ENCODE data around the gene INPP4B.
A peak's percentile ranks its signal among the peaks of the same experiment; 100 is the strongest.

Gene INPP4B

DNA sequence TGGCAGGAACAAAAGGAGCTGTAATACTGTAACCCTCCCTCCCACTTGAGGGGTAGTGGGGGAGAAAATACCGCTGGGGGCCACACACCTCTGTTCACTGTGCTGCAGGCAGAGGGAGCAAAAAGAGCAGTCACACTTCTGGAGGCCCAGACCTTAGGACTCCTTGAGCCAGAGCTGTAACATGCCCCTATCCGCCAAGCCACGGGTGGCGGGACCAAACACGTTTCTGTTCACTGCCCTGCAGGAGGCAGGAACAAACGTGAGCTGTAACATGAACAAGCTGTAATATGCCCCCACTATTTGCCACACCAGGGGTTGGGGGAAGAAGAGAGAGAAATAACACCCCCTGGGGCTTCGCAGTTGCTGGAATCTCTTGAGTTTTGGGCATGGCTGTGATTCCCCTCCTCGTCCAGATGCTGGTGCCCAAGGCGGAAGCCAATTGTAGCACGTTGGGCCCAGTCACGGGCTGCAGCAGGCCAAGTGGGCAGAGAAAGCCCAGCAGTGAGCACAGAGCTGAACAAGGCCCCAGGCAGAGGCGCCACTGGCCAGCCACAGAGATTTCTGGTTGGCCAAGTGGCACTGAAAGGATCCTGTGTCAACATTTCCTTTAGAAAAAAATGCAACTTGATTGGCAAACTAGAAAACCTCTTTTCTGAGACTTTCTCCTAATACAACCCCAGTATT is 509.7 kb downstream of the INPP4B start:
- Mint-ChIP-seq H3K4me1 (peaks cover 20% of the 10 kb centered on the region), H3K27ac (peak overlapping the region in 1 of 2 donors; percentile 46), H3K4me3 (no peak overlapping the region), H3K9me3 (peaks cover 0 to 4% of the 10 kb centered on the region in 2 donors), H3K27me3 (no peaks in the 10 kb centered on the region)
- DNase-seq = no peak
- ATAC-seq = no peak

GRCh38 chr4:142334931-142335330 is 511.2 kb downstream of the INPP4B start:
- peaks cover 14% of the 10 kb centered on the region for H3K4me1 Mint-ChIP-seq
- H3K27ac Mint-ChIP-seq = no peak overlapping the region
- ATAC-seq = no peak

GRCh38 chr4:142331646-142332045 is 514.5 kb downstream of the INPP4B start:
- Mint-ChIP-seq H3K4me3 (no peak overlapping the region), H3K27ac (no peak overlapping the region), H3K27me3 (no peaks in the 10 kb centered on the region), H3K9me3 (peaks cover 0 to 4% of the 10 kb centered on the region in 2 donors), H3K4me1 (peaks cover 10% of the 10 kb centered on the region)
- ATAC-seq (no peak), DNase-seq (no peak)

More at GRCh38 chr4:142334931-142335330, 511.2 kb downstream of the INPP4B start:
- no peak for DNase-seq
- Mint-ChIP-seq H3K4me3 (no peak overlapping the region), H3K9me3 (peaks cover 0 to 4% of the 10 kb centered on the region in 2 donors), H3K27me3 (no peaks in the 10 kb centered on the region)

- H3K27ac Mint-ChIP-seq = no peak overlapping the region
- H3K9me3 Mint-ChIP-seq = peaks cover 0 to 2% of the 10 kb centered on the region in 2 donors
- DNase-seq = no peak
- ATAC-seq = no peak
- H3K27me3 Mint-ChIP-seq = no peaks in the 10 kb centered on the region
- peaks cover 8% of the 10 kb centered on the region for H3K4me1 Mint-ChIP-seq
- no peak overlapping the region for H3K4me3 Mint-ChIP-seq
These were observed 515.0 kb downstream of the INPP4B start for GRCh38 chr4:142331132-142331531.

DNA sequence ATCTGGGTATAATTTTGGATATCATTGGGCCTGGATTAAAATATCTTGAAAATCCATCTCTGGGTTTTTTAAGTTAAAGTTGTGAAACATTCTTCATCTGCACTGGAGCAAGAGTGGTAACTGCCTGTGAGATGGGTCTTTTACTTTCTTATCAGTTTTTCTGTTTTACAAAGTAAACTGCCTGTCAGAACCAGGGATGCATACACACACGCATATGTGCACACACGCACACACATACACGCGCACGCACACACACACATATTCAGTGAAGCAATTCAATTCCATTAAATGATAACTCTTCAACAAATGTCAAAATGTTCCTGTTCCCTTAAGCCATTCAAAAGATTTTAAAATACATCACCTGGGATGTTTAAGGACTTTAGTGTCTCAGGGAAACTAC is 515.8 kb downstream of the INPP4B start:
- Mint-ChIP-seq H3K9me3 (no peaks in the 10 kb centered on the region), H3K4me1 (peaks cover 5% of the 10 kb centered on the region)
- no peak for ATAC-seq

DNA sequence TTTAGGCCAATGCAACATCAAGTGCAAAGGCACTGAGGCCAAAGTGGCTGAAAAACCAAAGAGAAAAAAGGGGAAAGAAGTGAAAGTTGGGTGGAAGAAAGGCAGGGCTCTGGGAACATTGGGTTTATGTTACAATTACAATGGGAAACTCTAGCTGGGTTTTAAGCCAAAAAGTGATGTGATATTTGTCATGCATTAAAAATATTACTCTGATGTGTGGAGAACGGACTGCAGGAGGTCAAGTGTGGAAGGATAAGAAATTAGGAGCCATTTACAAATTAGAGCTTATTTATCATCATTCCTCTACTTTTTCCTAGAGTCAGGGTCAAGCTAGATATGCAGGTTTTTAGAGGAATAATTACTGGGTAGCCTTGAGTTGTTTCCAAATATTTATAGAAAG is 516.8 kb downstream of the INPP4B start:
- H3K4me1 Mint-ChIP-seq = peaks cover 15% of the 10 kb centered on the region
- no peaks in the 10 kb centered on the region for H3K27me3 Mint-ChIP-seq
- H3K9me3 Mint-ChIP-seq = no peaks in the 10 kb centered on the region
- ATAC-seq = no peak
- DNase-seq = no peak
- H3K27ac Mint-ChIP-seq = peak overlapping the region in 1 of 2 donors; percentile 51
- no peak overlapping the region for H3K4me3 Mint-ChIP-seq

More for the DNA sequence above, 515.8 kb downstream of the INPP4B start:
- DNase-seq = no peak
- no peak overlapping the region for H3K27ac Mint-ChIP-seq
- H3K4me3 Mint-ChIP-seq = no peak overlapping the region
- H3K27me3 Mint-ChIP-seq = no peaks in the 10 kb centered on the region

DNA sequence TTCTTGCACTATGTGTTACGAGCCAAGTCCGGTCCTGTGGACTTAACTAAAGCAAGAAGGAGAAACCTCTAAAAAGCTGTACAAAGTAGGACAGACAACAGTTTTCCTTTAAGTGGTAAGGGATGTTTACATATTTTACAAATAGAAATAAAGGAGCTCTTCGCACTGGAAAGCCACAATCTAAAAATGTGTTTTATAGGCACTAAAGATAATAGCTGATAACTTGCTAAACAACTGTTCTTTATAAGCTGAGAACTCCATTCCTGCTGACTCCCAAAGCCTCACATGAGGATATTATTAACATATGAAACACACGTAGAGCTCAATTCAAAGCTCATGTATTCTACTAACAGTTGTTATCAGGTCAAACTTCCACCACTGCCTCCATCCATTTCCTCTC is 519.9 kb downstream of the INPP4B start:
- ATAC-seq (no peak), DNase-seq (no peak)
- Mint-ChIP-seq H3K27ac (no peak overlapping the region), H3K4me3 (no peak overlapping the region), H3K9me3 (peaks cover 0 to 3% of the 10 kb centered on the region in 2 donors), H3K27me3 (no peaks in the 10 kb centered on the region), H3K4me1 (peaks cover 23% of the 10 kb centered on the region)

- Mint-ChIP-seq H3K4me1 (peaks cover 30% of the 10 kb centered on the region), H3K9me3 (peaks cover 0 to 4% of the 10 kb centered on the region in 2 donors), H3K27ac (peak overlapping the region in 1 of 2 donors; percentile 47), H3K27me3 (no peaks in the 10 kb centered on the region), H3K4me3 (no peak overlapping the region)
- peak; percentile 76 for ATAC-seq
- no peak for DNase-seq
These were observed 521.5 kb downstream of the INPP4B start for GRCh38 chr4:142324572-142324971.

DNA sequence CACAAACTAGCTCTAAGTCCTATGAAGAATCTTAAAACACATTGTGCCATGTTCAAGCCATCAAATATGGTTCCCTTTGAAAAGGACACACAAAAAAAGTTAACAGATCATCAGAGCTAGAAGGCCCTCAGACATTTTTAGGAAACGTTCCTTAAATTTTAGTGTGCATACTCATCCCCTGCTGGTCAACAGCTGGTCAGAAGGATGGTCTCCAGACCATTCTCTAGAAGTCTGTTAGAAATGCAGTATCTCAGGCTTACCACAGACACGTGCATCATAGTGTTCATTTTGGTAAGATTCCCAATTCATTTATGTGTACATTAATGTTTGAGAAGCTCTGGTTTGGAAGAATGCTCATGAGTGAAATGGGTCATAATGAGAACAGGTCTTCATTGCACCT is 523.1 kb downstream of the INPP4B start:
- Mint-ChIP-seq H3K27ac (no peak overlapping the region), H3K4me3 (no peak overlapping the region), H3K27me3 (no peaks in the 10 kb centered on the region), H3K4me1 (peaks cover 30% of the 10 kb centered on the region), H3K9me3 (peaks cover 0 to 4% of the 10 kb centered on the region in 2 donors)
- ATAC-seq (no peak), DNase-seq (no peak)

- Mint-ChIP-seq H3K4me3 (no peak overlapping the region), H3K27ac (no peak overlapping the region), H3K9me3 (peaks cover 0 to 4% of the 10 kb centered on the region in 2 donors), H3K4me1 (peaks cover 40% of the 10 kb centered on the region), H3K27me3 (no peaks in the 10 kb centered on the region)
- ATAC-seq = no peak
- no peak for DNase-seq
These were observed 527.8 kb downstream of the INPP4B start for GRCh38 chr4:142318280-142318679.

GRCh38 chr4:142316913-142317312 is 529.2 kb downstream of the INPP4B start:
- DNase-seq (no peak), ATAC-seq (no peak)
- no peak overlapping the region for H3K4me3 Mint-ChIP-seq
- H3K4me1 Mint-ChIP-seq = peaks cover 47% of the 10 kb centered on the region
- no peaks in the 10 kb centered on the region for H3K27me3 Mint-ChIP-seq
- no peak overlapping the region for H3K27ac Mint-ChIP-seq
- H3K9me3 Mint-ChIP-seq = peaks cover 0 to 4% of the 10 kb centered on the region in 2 donors

- H3K27me3 Mint-ChIP-seq = no peaks in the 10 kb centered on the region
- DNase-seq (no peak), ATAC-seq (no peak)
- H3K4me1 Mint-ChIP-seq = peaks cover 47% of the 10 kb centered on the region
- H3K4me3 Mint-ChIP-seq = no peak overlapping the region
- H3K9me3 Mint-ChIP-seq = no peaks in the 10 kb centered on the region
- no peak overlapping the region for H3K27ac Mint-ChIP-seq
These were observed 530.1 kb downstream of the INPP4B start for GRCh38 chr4:142316025-142316424.

- Mint-ChIP-seq H3K27ac (peak overlapping the region in 1 of 2 donors; percentile 72), H3K4me1 (peaks cover 42% of the 10 kb centered on the region), H3K9me3 (no peaks in the 10 kb centered on the region), H3K27me3 (no peaks in the 10 kb centered on the region), H3K4me3 (no peak overlapping the region)
- no peak for ATAC-seq
- no peak for DNase-seq
These were observed 531.4 kb downstream of the INPP4B start for GRCh38 chr4:142314686-142315085.

- no peaks in the 10 kb centered on the region for H3K9me3 Mint-ChIP-seq
- no peak for DNase-seq
- H3K27ac Mint-ChIP-seq = no peak overlapping the region
- H3K4me3 Mint-ChIP-seq = no peak overlapping the region
- no peaks in the 10 kb centered on the region for H3K27me3 Mint-ChIP-seq
- peaks cover 39% of the 10 kb centered on the region for H3K4me1 Mint-ChIP-seq
- no peak for ATAC-seq
These were observed 531.9 kb downstream of the INPP4B start for GRCh38 chr4:142314247-142314646.

GRCh38 chr4:142312391-142312790 is 533.7 kb downstream of the INPP4B start:
- no peak for ATAC-seq
- Mint-ChIP-seq H3K9me3 (no peaks in the 10 kb centered on the region), H3K4me3 (no peak overlapping the region), H3K27me3 (no peaks in the 10 kb centered on the region), H3K27ac (no peak overlapping the region), H3K4me1 (peaks cover 35% of the 10 kb centered on the region)
- DNase-seq = no peak

DNA sequence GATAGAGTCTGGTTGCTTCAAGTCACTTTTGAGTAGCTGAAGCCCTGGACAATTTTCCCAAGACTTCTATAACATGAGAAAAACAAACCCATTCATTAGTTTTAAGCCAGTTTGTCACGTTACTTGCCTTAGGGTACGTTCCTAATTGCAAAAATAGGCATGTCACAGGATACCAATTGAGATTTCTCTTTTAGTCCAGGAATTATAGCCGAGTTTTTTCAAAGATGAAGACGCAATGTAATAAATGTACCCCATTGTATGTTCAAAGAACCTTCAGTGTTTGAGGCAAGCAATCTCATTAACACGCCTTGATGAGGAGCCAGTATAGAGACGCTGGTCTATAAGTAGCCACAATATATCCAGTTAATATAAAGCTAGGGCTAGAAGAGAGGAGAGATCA is 534.2 kb downstream of the INPP4B start:
- no peak overlapping the region for H3K27ac Mint-ChIP-seq
- H3K9me3 Mint-ChIP-seq = no peaks in the 10 kb centered on the region
- no peak for ATAC-seq
- peaks cover 32% of the 10 kb centered on the region for H3K4me1 Mint-ChIP-seq
- H3K27me3 Mint-ChIP-seq = no peaks in the 10 kb centered on the region
- no peak for DNase-seq
- no peak overlapping the region for H3K4me3 Mint-ChIP-seq

DNA sequence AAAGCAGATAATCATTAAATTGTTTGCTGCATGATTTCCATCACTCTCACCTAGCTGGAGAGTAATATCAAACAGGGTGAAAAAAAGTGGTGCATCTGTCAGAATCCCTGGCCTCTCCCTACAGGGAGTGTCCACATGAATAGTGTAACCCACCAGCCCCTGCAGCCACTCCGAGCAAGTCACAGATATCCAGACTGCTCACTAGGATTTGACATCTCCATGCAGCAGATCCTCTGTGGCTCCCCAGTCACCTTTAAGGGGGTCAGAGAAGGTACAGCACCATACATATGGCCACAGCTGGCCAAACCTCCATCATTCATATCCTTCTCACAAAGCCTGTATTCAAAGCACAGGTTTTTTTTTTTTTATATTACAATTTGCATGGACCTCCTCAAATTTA is 536.3 kb downstream of the INPP4B start:
- Mint-ChIP-seq H3K9me3 (no peaks in the 10 kb centered on the region), H3K4me1 (peaks cover 24% of the 10 kb centered on the region), H3K27me3 (no peaks in the 10 kb centered on the region), H3K27ac (peak overlapping the region in 1 of 2 donors; percentile 4), H3K4me3 (no peak overlapping the region)
- DNase-seq = no peak
- ATAC-seq = no peak
